ENCODE data around the gene ASAP2.
"Not testable (repeated sequence)": the region's sequence is repeated elsewhere in the genome, so short reads cannot be mapped to it uniquely, and the experiment has no call there.

Gene ASAP2

GRCh38 chr2:9388950-9389911, 182.6 kb downstream of the ASAP2 start:
- no peak for DNase-seq

- DNase-seq, result no peak
These were observed 183.7 kb downstream of the ASAP2 start for GRCh38 chr2:9390151-9390850.

DNA sequence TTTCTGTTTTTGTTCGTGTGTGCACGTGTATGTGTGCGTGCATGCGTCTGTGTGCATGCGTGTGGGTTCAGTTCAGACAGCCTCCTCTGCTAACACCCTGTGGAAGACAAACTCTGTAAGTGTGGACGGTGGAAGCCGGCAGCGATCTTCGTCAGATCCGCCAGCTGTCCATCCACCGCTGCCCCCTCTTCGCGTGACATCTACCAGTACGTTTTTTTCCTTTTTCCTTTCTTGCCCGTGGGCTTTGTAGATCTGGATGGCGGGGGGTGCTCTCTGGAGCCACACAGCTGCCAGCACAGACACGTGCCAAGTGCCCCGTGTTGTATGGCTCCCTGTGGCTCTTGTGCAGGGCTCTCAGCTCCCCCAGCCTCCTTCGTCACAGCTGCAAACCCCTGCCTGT, 184.4 kb downstream of the ASAP2 start:
- DNase-seq, result no peak

GRCh38 chr2:9391961-9392720, 185.5 kb downstream of the ASAP2 start:
- no peak for DNase-seq

GRCh38 chr2:9392898-9393765, 186.5 kb downstream of the ASAP2 start:
- DNase-seq, result no peak

- no peak for DNase-seq
These were observed 188.2 kb downstream of the ASAP2 start for GRCh38 chr2:9394816-9395215.

DNA sequence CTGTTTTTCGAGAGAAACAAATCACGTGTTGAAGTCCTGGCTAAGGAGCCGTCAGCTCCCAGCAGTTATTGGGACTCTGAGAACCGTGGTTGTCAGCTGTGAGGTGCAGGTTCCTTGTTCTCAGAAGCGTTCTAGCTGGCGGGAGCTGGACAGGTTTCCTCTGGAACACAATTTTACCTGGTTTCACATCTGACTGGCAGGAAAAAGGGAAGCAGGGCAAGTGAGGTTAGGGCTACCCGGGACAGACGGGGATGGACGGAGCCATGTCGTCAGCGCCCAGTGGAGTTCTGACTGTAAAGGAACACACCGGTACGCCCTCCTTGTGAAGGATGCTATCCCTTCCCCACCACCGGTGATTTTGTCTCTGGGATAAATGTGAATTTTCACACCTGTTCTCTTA, 190.6 kb downstream of the ASAP2 start:
- DNase-seq, result no peak

- DNase-seq, result not testable (repeated sequence)
These were observed 191.6 kb downstream of the ASAP2 start for GRCh38 chr2:9398251-9398650.

GRCh38 chr2:9398881-9399780, 192.5 kb downstream of the ASAP2 start:
- DNase-seq, result no peak

- DNase-seq, result no peak
These were observed 193.9 kb downstream of the ASAP2 start for GRCh38 chr2:9400268-9401058.

DNA sequence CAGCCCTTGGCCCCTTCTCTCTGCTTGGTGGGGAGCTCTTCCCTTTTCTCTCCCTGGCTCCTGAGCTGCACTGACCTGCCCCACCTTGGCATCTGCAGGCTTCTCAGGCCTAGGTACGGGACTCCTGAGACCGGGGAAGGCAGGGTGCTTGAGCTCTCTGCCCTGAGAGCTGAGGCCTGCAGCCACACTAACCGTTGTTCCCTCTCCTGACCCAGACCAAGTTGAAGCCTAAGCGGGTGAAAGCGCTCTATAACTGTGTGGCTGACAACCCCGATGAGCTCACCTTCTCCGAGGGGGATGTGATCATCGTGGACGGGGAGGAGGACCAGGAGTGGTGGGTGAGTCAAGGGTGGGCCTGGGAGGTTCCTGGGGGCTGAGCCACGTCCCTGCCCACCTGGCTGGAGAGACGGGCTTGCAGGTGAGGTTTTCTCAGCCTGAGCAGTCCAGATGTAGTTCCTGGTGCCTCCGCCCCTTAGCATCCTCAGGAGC, 194.5 kb downstream of the ASAP2 start:
- no peak for DNase-seq

- no peak for DNase-seq
These were observed 195.2 kb downstream of the ASAP2 start for GRCh38 chr2:9401646-9402371.

- DNase-seq, result no peak
These were observed 197.3 kb downstream of the ASAP2 start for GRCh38 chr2:9403924-9404323.

DNA sequence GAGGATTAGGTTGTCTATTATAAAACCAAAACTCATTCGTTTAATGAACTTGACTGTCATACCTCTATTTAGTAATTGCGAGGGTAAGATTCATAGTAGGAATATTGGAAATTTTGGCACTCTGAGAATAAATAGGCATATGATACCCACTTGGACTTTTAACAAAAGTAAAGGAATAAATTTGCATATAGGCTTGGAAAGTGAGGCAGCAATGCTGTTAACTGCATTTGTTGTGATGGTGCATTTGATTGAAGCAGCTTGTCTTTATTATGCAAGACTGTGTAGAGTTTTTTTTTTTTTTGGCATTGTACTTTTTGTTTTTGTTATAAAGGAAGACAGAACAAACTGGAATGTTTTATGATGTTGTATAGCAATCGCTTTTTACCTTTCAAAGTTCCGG, 197.8 kb downstream of the ASAP2 start:
- no peak for DNase-seq

DNA sequence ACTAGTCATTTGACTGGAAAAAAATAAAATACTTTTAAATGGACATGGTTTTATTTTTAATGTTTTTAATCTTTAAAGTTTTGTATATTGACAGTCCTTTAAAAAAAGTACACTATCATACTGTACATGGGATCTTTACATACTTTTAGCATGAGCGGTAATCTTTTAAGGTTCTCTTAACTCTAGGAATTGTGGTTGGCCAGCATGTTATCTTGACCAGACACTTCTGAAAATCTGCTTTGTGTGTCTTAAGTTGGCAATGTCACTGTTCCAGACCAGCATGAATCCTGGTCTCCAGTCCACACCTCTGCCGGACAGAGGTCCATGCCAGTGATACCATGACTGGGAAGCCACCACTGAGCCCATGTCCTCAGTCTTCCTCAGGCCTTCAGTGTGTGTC, 199.0 kb downstream of the ASAP2 start:
- no peak for DNase-seq

GRCh38 chr2:9406529-9407362, 200.1 kb downstream of the ASAP2 start:
- DNase-seq, result no peak

DNA sequence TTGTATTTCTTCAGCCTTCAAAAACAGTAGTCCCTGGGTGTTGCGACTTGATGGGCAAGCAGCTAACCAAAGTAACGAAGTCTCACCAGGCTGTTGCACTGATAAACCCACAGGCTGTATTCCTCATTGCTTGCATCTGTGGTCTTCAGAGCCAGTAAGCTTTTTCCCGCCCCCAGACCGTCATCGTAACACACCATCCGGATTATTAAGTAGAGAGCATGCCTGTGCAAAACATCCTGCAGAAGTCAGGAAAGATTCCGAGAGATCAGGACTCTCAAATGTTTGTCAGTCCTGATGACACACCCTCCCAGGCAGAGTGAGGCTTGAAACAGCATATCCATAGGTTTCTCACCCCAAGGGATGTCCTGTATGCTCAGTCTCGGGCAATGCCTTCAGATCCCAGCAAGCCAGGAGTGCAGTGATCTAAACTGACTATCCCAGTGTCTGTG, 200.8 kb downstream of the ASAP2 start:
- DNase-seq, result no peak

GRCh38 chr2:9408641-9409151, 202.1 kb downstream of the ASAP2 start:
- no peak for DNase-seq
